ENCODE measurements around the gene GAD2. TPM values are rescaled to one million over a fixed set of nuclear protein-coding genes. Genes with fewer than 3 reads are reported as not detected.

GAD2 gene
- total RNA-seq, 1 experiment from 2014 or later: 2.7 TPM

DNA sequence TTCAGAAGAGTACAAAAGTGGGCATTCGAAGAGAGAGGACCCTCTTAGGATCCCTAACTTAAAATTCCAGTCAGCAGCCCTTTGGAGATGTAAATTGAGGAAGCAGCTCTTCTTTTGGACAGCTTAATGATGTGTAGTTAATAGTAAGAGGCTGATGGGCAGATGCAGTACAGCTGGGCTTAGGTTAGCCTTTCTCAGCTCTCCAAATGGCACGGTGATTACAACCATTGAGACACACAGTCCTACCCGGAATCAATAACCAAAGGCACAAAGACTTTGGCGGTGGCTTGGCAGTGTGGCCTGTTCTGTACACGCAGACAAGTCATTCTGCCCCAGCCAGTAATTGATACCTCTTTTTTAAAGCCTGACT, 26.8 kb downstream of the GAD2 start:
- H3K27me3 ChIP-seq (ENCODE audit: control insufficient read depth, insufficient read depth, low read length): no peaks in the 10 kb centered on the region; the same call in 1 of the 2 replicates

DNA sequence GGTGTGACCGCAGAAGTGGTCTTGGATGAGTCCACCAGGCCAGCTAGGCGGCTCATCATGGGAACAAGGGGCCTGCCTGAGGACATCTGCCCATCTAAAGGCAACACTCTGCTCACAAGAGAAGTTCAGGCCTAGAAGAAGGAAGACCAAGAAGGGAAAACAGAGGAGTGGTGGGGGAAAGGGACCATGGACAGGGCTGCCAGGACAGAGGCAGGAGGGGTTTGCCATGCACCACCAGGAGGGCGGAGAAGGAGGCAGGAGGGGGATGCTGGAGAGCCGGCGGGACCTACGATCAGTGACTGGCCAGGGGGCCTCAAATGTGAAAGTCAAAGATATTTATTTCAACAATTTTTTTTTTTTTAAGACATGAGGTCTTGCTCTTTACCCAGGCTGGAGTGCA, 33.1 kb downstream of the GAD2 start:
- DNase-seq: no peak
- H3K36me3 ChIP-seq (replicated peaks; ENCODE audit: control insufficient read depth, insufficient read depth, low read length): no peaks in the 10 kb centered on the region
- H3K4me3 ChIP-seq (ENCODE audit: insufficient read depth, low read depth, low read length): no peak overlapping the region
- H3K27me3 ChIP-seq (ENCODE audit: control insufficient read depth, insufficient read depth, low read length): no peaks in the 10 kb centered on the region

More for the DNA sequence above, 26.8 kb downstream of the GAD2 start:
- no peak overlapping the region for H3K4me3 ChIP-seq (ENCODE audit: insufficient read depth, low read depth, low read length)
- no peaks in the 10 kb centered on the region for H3K36me3 ChIP-seq (replicated peaks; ENCODE audit: control insufficient read depth, insufficient read depth, low read length)
- DNase-seq: no peak

DNA sequence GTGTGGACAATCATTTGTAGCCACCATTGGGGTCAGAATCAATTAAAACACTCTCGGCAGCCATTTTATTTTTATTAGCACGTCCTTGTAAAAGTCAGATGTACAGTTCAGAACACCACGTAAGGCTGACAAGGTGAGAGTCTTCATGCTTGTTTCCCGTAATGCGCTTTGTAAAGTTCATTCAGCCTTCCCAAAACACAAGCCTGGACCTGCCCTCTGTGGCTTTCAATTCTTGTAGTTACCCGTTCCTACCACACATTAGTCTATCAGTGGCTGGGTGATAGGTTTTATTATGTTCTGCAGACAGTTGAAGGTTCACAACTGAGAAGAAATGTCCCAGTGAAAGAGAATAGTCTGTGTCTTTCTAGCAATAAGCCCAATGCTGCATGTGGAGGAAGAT, 35.4 kb downstream of the GAD2 start:
- Histone ChIP-seq H3K4me3 (ENCODE audit: insufficient read depth, low read depth, low read length) (no peak overlapping the region), H3K36me3 (replicated peaks; ENCODE audit: control insufficient read depth, insufficient read depth, low read length) (no peaks in the 10 kb centered on the region), H3K27me3 (ENCODE audit: control insufficient read depth, insufficient read depth, low read length) (no peaks in the 10 kb centered on the region)
- DNase-seq: no peak

- DNase-seq: no peak
- Histone ChIP-seq H3K4me3 (ENCODE audit: insufficient read depth, low read depth, low read length) (no peak overlapping the region), H3K27me3 (ENCODE audit: control insufficient read depth, insufficient read depth, low read length) (no peaks in the 10 kb centered on the region), H3K36me3 (replicated peaks; ENCODE audit: control insufficient read depth, insufficient read depth, low read length) (no peaks in the 10 kb centered on the region)
Observed at GRCh38 chr10:26254616-26255015, 38.0 kb downstream of the GAD2 start.

DNA sequence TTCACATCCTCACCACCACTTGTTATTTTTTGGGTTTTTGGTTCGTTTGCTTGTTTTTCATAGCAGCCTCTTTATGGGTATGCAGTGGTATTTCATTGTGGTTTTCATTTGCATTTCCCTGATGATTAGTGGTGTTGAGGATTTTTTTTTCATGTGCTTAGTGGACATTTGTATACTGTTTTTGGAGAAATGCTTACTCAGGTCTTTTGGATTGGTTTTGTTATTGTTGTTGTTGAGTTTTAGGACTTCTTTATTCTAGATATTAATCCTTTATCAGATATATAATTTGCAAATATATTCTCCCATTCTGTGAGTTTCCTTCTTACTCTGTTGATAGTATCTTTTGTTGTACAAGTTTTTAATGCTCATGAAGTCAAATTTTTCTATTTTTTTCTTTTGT, 42.8 kb downstream of the GAD2 start:
- Histone ChIP-seq H3K4me3 (ENCODE audit: insufficient read depth, low read depth, low read length) (no peak overlapping the region), H3K27me3 (ENCODE audit: control insufficient read depth, insufficient read depth, low read length) (no peaks in the 10 kb centered on the region), H3K36me3 (replicated peaks; ENCODE audit: control insufficient read depth, insufficient read depth, low read length) (no peaks in the 10 kb centered on the region)
- no peak for DNase-seq

- Histone ChIP-seq H3K4me3 (ENCODE audit: insufficient read depth, low read depth, low read length) (no peak overlapping the region), H3K36me3 (replicated peaks; ENCODE audit: control insufficient read depth, insufficient read depth, low read length) (no peaks in the 10 kb centered on the region), H3K27me3 (ENCODE audit: control insufficient read depth, insufficient read depth, low read length) (no peaks in the 10 kb centered on the region)
- peak; percentile 67 for DNase-seq
Observed at GRCh38 chr10:26269754-26270153, 53.2 kb downstream of the GAD2 start.

GRCh38 chr10:26274391-26274790, 57.8 kb downstream of the GAD2 start:
- Histone ChIP-seq H3K4me3 (ENCODE audit: insufficient read depth, low read depth, low read length) (no peak overlapping the region), H3K27me3 (ENCODE audit: control insufficient read depth, insufficient read depth, low read length) (no peaks in the 10 kb centered on the region), H3K36me3 (replicated peaks; ENCODE audit: control insufficient read depth, insufficient read depth, low read length) (no peaks in the 10 kb centered on the region)
- no peak for DNase-seq

DNA sequence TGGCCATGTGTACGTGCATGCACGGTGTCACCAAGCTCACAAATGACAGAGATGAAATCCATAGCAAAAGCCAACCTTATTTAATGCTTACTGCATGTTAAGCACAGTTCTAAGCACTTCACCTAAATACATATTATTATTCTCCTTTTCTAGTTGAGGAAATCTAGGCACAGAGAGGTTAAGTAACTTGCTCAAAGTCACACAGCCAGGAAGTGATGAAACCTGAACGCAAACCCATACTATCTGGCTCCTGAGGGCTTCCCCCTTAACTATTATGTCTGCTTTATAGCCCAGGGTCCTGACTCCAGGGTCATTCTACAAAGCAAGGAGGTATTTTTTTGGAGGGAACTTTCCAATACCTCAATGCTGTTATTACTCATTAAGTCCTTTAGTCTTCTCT, 61.7 kb downstream of the GAD2 start:
- Histone ChIP-seq H3K4me3 (ENCODE audit: insufficient read depth, low read depth, low read length) (no peak overlapping the region), H3K36me3 (replicated peaks; ENCODE audit: control insufficient read depth, insufficient read depth, low read length) (no peaks in the 10 kb centered on the region), H3K27me3 (ENCODE audit: control insufficient read depth, insufficient read depth, low read length) (no peaks in the 10 kb centered on the region)
- DNase-seq: no peak

GRCh38 chr10:26290236-26290635, 73.7 kb downstream of the GAD2 start:
- no peak for DNase-seq
- Histone ChIP-seq H3K4me3 (ENCODE audit: insufficient read depth, low read depth, low read length) (no peak overlapping the region), H3K36me3 (replicated peaks; ENCODE audit: control insufficient read depth, insufficient read depth, low read length) (no peaks in the 10 kb centered on the region), H3K27me3 (ENCODE audit: control insufficient read depth, insufficient read depth, low read length) (no peaks in the 10 kb centered on the region)

GRCh38 chr10:26291721-26292480, 75.3 kb downstream of the GAD2 start:
- no peak overlapping the region for H3K4me3 ChIP-seq (ENCODE audit: insufficient read depth, low read depth, low read length)
- H3K36me3 ChIP-seq (replicated peaks; ENCODE audit: control insufficient read depth, insufficient read depth, low read length): no peaks in the 10 kb centered on the region
- no peak for DNase-seq
- no peaks in the 10 kb centered on the region for H3K27me3 ChIP-seq (ENCODE audit: control insufficient read depth, insufficient read depth, low read length)

GRCh38 chr10:26296360-26296759, 79.8 kb downstream of the GAD2 start:
- DNase-seq: no peak
- no peaks in the 10 kb centered on the region for H3K27me3 ChIP-seq (ENCODE audit: control insufficient read depth, insufficient read depth, low read length)
- no peak overlapping the region for H3K4me3 ChIP-seq (ENCODE audit: insufficient read depth, low read depth, low read length)
- no peaks in the 10 kb centered on the region for H3K36me3 ChIP-seq (replicated peaks; ENCODE audit: control insufficient read depth, insufficient read depth, low read length)

GRCh38 chr10:26300001-26300400, 83.4 kb downstream of the GAD2 start:
- H3K27me3 ChIP-seq (ENCODE audit: control insufficient read depth, insufficient read depth, low read length): no peaks in the 10 kb centered on the region
- H3K36me3 ChIP-seq (replicated peaks; ENCODE audit: control insufficient read depth, insufficient read depth, low read length): no peaks in the 10 kb centered on the region
- DNase-seq: no peak
- no peak overlapping the region for H3K4me3 ChIP-seq (ENCODE audit: insufficient read depth, low read depth, low read length)

- H3K36me3 ChIP-seq (replicated peaks; ENCODE audit: control insufficient read depth, insufficient read depth, low read length): no peaks in the 10 kb centered on the region
- no peak overlapping the region for H3K4me3 ChIP-seq (ENCODE audit: insufficient read depth, low read depth, low read length)
- DNase-seq: no peak
- H3K27me3 ChIP-seq (ENCODE audit: control insufficient read depth, insufficient read depth, low read length): no peaks in the 10 kb centered on the region
Observed at GRCh38 chr10:26303366-26303765, 86.8 kb downstream of the GAD2 start.

DNA sequence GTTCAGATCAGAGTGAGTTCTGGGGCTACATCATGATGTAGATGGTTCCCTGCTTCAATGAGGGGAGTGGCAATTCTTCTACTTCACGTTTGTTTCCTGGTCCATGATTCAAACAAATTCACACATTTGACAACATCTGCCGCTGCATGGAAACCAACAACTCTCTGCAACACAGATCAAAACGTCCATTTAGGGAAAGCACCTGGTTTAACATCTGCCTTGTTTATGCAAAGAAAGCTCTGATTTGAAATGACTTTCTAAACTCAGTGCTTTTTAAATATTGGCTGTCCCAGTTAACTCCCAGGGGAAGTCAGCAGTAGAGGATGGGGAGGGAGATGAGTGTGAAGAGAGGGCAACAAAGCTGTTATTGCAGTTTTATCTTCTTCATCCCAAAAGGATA, 93.8 kb downstream of the GAD2 start:
- H3K4me3 ChIP-seq (ENCODE audit: insufficient read depth, low read depth, low read length): no peak overlapping the region
- no peaks in the 10 kb centered on the region for H3K27me3 ChIP-seq (ENCODE audit: control insufficient read depth, insufficient read depth, low read length)
- no peaks in the 10 kb centered on the region for H3K36me3 ChIP-seq (replicated peaks; ENCODE audit: control insufficient read depth, insufficient read depth, low read length)
- no peak for DNase-seq

- peak; percentile 41 for DNase-seq
Observed at GRCh38 chr10:26311383-26311940, 94.9 kb downstream of the GAD2 start.

More at GRCh38 chr10:26311383-26311940, 94.9 kb downstream of the GAD2 start:
- Histone ChIP-seq H3K4me3 (ENCODE audit: insufficient read depth, low read depth, low read length) (no peak overlapping the region), H3K27me3 (ENCODE audit: control insufficient read depth, insufficient read depth, low read length) (no peaks in the 10 kb centered on the region), H3K36me3 (replicated peaks; ENCODE audit: control insufficient read depth, insufficient read depth, low read length) (no peaks in the 10 kb centered on the region)
